ENCODE data around the gene CRAMP1. TPM values are rescaled to one million over a fixed set of nuclear protein-coding genes. Genes with fewer than 3 reads are reported as not detected.

CRAMP1 gene
- total RNA-seq, 4 donors from 2014 or later = 5.2 to 9.9 (median 8.0) TPM

DNA sequence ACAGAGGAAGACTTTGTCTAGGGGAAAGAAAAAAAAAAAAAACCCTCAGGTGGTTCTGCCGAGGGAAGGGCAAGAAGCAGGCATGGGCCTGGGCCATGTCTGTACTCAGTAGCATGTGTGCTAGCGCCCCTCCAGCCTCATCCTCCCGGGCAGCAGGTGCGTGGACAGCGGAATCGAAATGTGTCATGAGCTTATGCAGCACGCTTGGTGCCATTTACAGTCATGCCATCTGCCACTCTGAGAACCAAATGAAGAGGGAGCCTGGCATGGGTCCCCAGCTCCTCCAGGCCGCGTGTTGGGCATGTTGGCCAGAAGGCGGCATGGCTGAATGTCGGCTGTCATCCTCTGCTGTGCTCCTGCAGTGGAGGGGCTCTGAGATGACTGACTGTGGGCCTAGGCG is 31.4 kb downstream of the CRAMP1 start:
- WGBS, 2 donors = 93 to 96% methylated on average over 5 to 9 of the region's 12 CpGs
- no peaks in the 10 kb centered on the region for H3K9me3 ChIP-seq
- H3K27me3 ChIP-seq = no peaks in the 10 kb centered on the region
- DNase-seq = no peak
- TF ChIP-seq POLR2A (IDR thresholded peaks at IDR 0.05) = no peak
- TF ChIP-seq, protein P1, sequence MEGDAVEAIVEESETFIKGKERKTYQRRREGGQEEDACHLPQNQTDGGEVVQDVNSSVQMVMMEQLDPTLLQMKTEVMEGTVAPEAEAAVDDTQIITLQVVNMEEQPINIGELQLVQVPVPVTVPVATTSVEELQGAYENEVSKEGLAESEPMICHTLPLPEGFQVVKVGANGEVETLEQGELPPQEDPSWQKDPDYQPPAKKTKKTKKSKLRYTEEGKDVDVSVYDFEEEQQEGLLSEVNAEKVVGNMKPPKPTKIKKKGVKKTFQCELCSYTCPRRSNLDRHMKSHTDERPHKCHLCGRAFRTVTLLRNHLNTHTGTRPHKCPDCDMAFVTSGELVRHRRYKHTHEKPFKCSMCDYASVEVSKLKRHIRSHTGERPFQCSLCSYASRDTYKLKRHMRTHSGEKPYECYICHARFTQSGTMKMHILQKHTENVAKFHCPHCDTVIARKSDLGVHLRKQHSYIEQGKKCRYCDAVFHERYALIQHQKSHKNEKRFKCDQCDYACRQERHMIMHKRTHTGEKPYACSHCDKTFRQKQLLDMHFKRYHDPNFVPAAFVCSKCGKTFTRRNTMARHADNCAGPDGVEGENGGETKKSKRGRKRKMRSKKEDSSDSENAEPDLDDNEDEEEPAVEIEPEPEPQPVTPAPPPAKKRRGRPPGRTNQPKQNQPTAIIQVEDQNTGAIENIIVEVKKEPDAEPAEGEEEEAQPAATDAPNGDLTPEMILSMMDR (IDR thresholded peaks at IDR 0.05) = no peak
- H3K4me1 ChIP-seq = peaks cover 0 to 33% (median 7%) of the 10 kb centered on the region in 3 donors
- peaks cover 24 to 92% (median 41%) of the 10 kb centered on the region in 3 donors for H3K36me3 ChIP-seq
- no peak overlapping the region for H3K4me3 ChIP-seq
- intact Hi-C loops (cut with DNase I) = no loop called here
- no peak overlapping the region for H3K27ac ChIP-seq

DNA sequence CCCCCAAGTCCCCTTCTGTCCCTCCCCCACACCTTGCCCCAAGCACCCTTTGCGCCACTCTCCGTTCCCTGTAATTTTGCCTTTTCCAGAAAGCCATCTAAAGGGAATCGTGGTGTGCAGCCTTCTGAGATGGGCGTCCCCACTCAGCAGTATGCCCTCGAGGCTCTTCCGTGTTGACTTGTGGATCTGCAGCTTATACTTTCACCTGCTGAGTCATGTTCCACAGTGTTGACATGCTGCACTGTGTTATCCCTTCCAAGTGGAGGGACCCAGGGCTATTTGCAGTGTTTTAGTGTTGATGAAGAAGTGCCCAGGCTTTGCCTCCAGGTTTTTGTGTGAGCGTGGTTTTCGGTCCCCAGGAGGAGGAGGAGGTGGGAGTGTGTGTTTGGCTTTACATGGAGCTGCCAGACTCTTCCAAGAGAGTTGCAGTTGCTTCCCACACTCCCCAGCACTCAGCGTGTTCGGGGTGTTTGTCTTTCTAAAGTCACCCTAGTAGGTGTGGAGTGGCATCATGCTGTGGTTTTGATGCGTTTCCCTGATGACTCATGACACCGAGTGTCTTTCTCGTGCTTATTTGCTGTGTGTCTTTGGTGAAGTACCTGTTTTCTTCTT is 33.9 kb downstream of the CRAMP1 start:
- H3K9me3 ChIP-seq = no peaks in the 10 kb centered on the region
- intact Hi-C loops (cut with DNase I) = no loop called here
- no peak overlapping the region for H3K4me3 ChIP-seq
- WGBS, 2 donors = 27 to 49% methylated on average over 11 of the region's 13 CpGs
- no peak for DNase-seq
- H3K36me3 ChIP-seq = peaks cover 20 to 79% (median 27%) of the 10 kb centered on the region in 3 donors
- peak overlapping the region; percentile 4 to 67 (median 48) for H3K27ac ChIP-seq
- TF ChIP-seq POLR2A (IDR thresholded peaks at IDR 0.05) = no peak
- TF ChIP-seq, protein P1 (IDR thresholded peaks at IDR 0.05) = no peak
- H3K4me1 ChIP-seq = peaks cover 0 to 29% (median 7%) of the 10 kb centered on the region in 3 donors
- H3K27me3 ChIP-seq = no peaks in the 10 kb centered on the region

DNA sequence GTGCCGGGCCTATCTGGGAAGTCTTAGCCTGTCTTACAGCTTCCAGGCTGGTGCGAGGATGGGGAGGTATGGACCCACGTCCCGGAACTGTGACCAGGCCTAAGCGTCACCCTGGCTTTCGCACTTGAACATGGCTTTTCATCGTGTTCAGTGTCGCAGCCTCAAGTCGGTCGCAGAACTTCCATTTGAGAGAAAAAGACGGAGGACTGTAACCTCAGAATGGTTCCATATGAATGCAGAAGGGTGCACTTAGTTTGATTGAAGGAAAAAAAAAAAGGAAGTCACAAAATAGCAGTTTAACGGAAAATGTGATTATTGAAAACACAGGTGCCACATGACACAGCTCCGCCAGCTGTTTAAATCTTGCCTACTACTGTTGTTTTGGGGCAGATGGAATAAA is 35.7 kb downstream of the CRAMP1 start:
- H3K4me1 ChIP-seq = peaks cover 0 to 29% (median 7%) of the 10 kb centered on the region in 3 donors
- intact Hi-C loops (cut with DNase I) = no loop called here
- no peak overlapping the region for H3K27ac ChIP-seq
- peaks cover 3 to 75% (median 20%) of the 10 kb centered on the region in 3 donors for H3K36me3 ChIP-seq
- H3K4me3 ChIP-seq = no peak overlapping the region
- no peak for TF ChIP-seq POLR2A (IDR thresholded peaks at IDR 0.05)
- TF ChIP-seq, protein P1 (IDR thresholded peaks at IDR 0.05) = no peak
- no peak for DNase-seq
- WGBS, 2 donors = 71 to 82% methylated on average over 13 of the region's 13 CpGs
- no peaks in the 10 kb centered on the region for H3K9me3 ChIP-seq
- H3K27me3 ChIP-seq = no peaks in the 10 kb centered on the region

DNA sequence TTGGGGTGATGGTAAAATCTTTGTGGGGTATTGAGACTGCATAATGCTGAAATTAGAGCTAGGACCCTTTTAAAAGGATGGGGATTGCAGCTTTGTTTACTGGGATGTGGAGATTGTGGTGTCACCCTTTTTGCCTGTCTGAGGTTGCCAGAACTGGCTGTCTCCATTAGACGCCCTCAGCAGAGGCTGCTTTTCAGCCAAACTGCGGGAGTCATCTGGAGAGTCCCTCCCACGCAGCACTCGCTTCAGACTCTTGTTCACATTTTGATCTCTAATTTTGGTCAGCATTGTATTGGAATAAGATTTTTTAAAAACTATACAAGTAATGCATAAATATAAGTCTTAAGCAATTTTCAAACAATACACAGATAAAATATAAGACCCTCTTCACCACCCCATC is 38.0 kb downstream of the CRAMP1 start:
- DNase-seq = no peak
- TF ChIP-seq POLR2A (IDR thresholded peaks at IDR 0.05) = no peak
- TF ChIP-seq, protein P1 (IDR thresholded peaks at IDR 0.05) = no peak
- Histone ChIP-seq H3K4me3 (no peak overlapping the region), H3K27ac (no peak overlapping the region), H3K4me1 (peaks cover 4 to 36% (median 15%) of the 10 kb centered on the region in 3 donors), H3K36me3 (peaks cover 10 to 75% (median 19%) of the 10 kb centered on the region in 3 donors), H3K27me3 (no peaks in the 10 kb centered on the region), H3K9me3 (no peaks in the 10 kb centered on the region)
- intact Hi-C loops (cut with DNase I) = no loop called here
- 76 to 95% methylated on average over 4 of the region's 4 CpGs for WGBS, 2 donors

DNA sequence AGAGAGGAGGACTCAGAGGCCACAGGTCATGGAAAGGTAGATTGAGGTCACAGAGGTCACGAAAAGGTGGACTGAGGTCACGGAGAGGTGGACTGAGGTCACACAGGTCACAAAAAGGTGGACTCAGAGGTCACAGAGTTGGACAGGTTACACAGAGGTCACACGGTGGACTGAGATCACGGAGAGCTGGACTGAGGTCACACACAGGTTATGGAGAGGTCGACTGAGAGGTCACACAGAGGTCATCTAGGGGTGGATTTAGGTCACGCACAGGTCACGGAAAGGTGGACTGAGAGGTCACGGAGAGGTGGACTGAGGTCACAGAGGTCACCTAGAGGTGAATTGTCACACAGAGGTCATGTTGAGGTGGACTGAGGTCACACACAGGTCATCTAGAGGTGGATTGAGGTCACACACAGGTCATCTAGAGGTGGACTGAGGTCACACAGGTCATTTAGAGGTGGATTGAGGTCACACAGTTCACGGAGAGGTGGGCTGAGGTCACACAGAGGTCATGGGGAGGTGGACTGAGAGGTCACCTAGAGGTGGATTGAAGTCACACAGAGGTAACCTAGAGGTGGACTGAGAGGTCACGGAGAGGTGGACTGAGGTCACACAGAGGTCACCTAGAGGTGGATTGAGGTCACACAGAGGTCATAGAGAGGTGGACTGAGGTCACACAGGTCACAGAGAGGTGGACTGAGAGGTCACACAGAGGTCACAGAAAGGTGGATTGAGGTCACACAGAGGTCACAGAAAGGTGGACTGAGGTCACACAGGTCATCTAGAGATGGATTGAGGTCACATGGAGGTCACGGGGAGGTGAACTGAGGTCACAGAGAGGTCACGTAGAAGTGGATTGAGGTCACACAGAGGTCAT is 39.2 kb downstream of the CRAMP1 start:
- no peak for DNase-seq
- Histone ChIP-seq H3K4me1 (peaks cover 7 to 34% (median 14%) of the 10 kb centered on the region in 3 donors), H3K27me3 (no peaks in the 10 kb centered on the region), H3K4me3 (no peak overlapping the region), H3K36me3 (peaks cover 22 to 79% (median 31%) of the 10 kb centered on the region in 3 donors), H3K9me3 (no peaks in the 10 kb centered on the region), H3K27ac (no peak overlapping the region)
- TF ChIP-seq, protein P1 (IDR thresholded peaks at IDR 0.05) = no peak
- TF ChIP-seq POLR2A (IDR thresholded peaks at IDR 0.05) = no peak
- intact Hi-C loops (cut with DNase I) = no loop called here
- WGBS, 2 donors = 92% methylated on average over 12 of the region's 12 CpGs
